Measurements from ENCODE around the gene TADA2B.

DNA sequence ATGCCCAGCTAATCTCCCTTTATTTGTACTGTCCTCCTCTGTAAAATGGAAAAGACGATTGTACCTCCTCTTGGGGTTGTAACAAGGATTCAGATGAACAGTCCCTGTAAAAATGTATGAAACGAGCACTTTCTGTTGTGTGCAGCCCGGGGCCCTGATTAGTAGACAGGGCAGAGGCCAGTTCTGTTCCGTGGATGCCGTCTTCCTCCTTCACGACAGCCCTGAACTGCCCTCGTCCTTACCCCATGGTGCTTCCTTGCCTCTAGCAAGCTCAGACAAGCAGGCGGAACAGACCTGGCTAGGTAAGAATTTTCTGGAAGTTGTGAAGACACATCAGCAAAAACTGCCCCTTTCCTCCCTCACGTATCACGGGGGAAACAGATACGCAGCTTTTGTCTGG, 22.3 kb upstream of the TADA2B start:
- TF ChIP-seq, protein P1, sequence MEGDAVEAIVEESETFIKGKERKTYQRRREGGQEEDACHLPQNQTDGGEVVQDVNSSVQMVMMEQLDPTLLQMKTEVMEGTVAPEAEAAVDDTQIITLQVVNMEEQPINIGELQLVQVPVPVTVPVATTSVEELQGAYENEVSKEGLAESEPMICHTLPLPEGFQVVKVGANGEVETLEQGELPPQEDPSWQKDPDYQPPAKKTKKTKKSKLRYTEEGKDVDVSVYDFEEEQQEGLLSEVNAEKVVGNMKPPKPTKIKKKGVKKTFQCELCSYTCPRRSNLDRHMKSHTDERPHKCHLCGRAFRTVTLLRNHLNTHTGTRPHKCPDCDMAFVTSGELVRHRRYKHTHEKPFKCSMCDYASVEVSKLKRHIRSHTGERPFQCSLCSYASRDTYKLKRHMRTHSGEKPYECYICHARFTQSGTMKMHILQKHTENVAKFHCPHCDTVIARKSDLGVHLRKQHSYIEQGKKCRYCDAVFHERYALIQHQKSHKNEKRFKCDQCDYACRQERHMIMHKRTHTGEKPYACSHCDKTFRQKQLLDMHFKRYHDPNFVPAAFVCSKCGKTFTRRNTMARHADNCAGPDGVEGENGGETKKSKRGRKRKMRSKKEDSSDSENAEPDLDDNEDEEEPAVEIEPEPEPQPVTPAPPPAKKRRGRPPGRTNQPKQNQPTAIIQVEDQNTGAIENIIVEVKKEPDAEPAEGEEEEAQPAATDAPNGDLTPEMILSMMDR (conservative IDR thresholded peaks at IDR 0.05; ENCODE audit: low read length), result no peak
- TF ChIP-seq EZH2phosphoT487 (IDR thresholded peaks at IDR 0.05; ENCODE audit: borderline replicate concordance), result no peak

All from Loucy (cell line).